HG03280 (cell line): Measurements from ENCODE around the gene PGBD5.
"Not testable (repeated sequence)": the region's sequence is repeated elsewhere in the genome, so short reads cannot be mapped to it uniquely, and the experiment has no call there.

Experiments used
- ATAC-seq: cut with Tn5 transposase; IDR thresholded peaks from one replicate; pipeline ENCODE4 v1.9.1; 2021; ENCODE audit warnings: mild to moderate bottlenecking, moderate library complexity; ENCODE audit not compliant: unreplicated experiment

The PGBD5 gene

GRCh38 chr1:230426246-230427093 lies at the start of gene PGBD5:
PGBD5 (minus strand) TSS chr1:230426332; CDS start chr1:230425928, 404 bp downstream.
- ATAC-seq, result peak; percentile 79

- not testable (repeated sequence) for ATAC-seq
Measured at GRCh38 chr1:230474924-230475323, 48.8 kb upstream of the PGBD5 start.

GRCh38 chr1:230470750-230471149 lies 44.6 kb upstream of the PGBD5 start:
- not testable (repeated sequence) for ATAC-seq

- no peak for ATAC-seq
Measured at GRCh38 chr1:230469271-230469670, 43.1 kb upstream of the PGBD5 start.

GRCh38 chr1:230465691-230466090 lies 39.6 kb upstream of the PGBD5 start:
- ATAC-seq, result no peak

GRCh38 chr1:230464671-230465070 lies 38.5 kb upstream of the PGBD5 start:
- ATAC-seq, result no peak

GRCh38 chr1:230463760-230464159 lies 37.6 kb upstream of the PGBD5 start:
- ATAC-seq, result no peak

- ATAC-seq, result no peak
Measured at GRCh38 chr1:230463326-230463725, 37.2 kb upstream of the PGBD5 start.

- no peak for ATAC-seq
Measured at GRCh38 chr1:230459465-230459864, 33.3 kb upstream of the PGBD5 start.

- ATAC-seq, result no peak
Measured at GRCh38 chr1:230458509-230458908, 32.4 kb upstream of the PGBD5 start.

GRCh38 chr1:230456478-230456877 lies 30.3 kb upstream of the PGBD5 start:
- no peak for ATAC-seq

- no peak for ATAC-seq
Measured at GRCh38 chr1:230455291-230455690, 29.2 kb upstream of the PGBD5 start.

- ATAC-seq, result no peak
Measured at GRCh38 chr1:230453377-230453776, 27.2 kb upstream of the PGBD5 start.

- no peak for ATAC-seq
Measured at GRCh38 chr1:230441183-230442029, 15.3 kb upstream of the PGBD5 start.

- no peak for ATAC-seq
Measured at GRCh38 chr1:230435108-230435507, 9.0 kb upstream of the PGBD5 start.

- no peak for ATAC-seq
Measured at GRCh38 chr1:230431527-230431926, 5.4 kb upstream of the PGBD5 start.

GRCh38 chr1:230430499-230430898 lies 4.4 kb upstream of the PGBD5 start:
- ATAC-seq, result no peak

GRCh38 chr1:230429067-230429735 lies 3.1 kb upstream of the PGBD5 start:
- no peak for ATAC-seq

- no peak for ATAC-seq
Measured at GRCh38 chr1:230427981-230428380, 1.8 kb upstream of the PGBD5 start.

- no peak for ATAC-seq
Measured at GRCh38 chr1:230427094-230427876, 1.2 kb upstream of the PGBD5 start.
